Urothelium cell line (cell line): ENCODE measurements around the gene LARP1.
A peak's percentile ranks its signal among the peaks of the same experiment; 100 is the strongest.
"Not testable (repeated sequence)": the region's sequence is repeated elsewhere in the genome, so short reads cannot be mapped to it uniquely, and the experiment has no call there.

ENCODE experiments used
- DNase-seq: peaks from one replicate; pipeline ENCODE4 v3.0.0; 2011; ENCODE audit warnings: low spot score, mixed read lengths
- FAIRE-seq: peaks from 2 replicates; lab custom pipeline; 2011; peaks lifted over from hg19 to GRCh38; lab: Jason Lieb, UNC

LARP1 gene

GRCh38 chr5:154820383-154820782, 65.2 kb downstream of the LARP1 start:
- DNase-seq (no peak), FAIRE-seq (no peak)

GRCh38 chr5:154822896-154823295, 67.7 kb downstream of the LARP1 start:
- not testable (repeated sequence) for DNase-seq, FAIRE-seq

- FAIRE-seq (no peak), DNase-seq (no peak)
These were observed 68.4 kb downstream of the LARP1 start for GRCh38 chr5:154823605-154824004.

- no peak for DNase-seq
- no peak for FAIRE-seq
These were observed 68.9 kb downstream of the LARP1 start for GRCh38 chr5:154824070-154824469.

GRCh38 chr5:154829181-154829588, 74.0 kb downstream of the LARP1 start:
- DNase-seq (no peak), FAIRE-seq (no peak)

GRCh38 chr5:154829589-154830218, 74.5 kb downstream of the LARP1 start:
- peak; percentile 5 for FAIRE-seq
- DNase-seq = peak; percentile 67

GRCh38 chr5:154830219-154830595, 75.0 kb downstream of the LARP1 start:
- DNase-seq (no peak), FAIRE-seq (no peak)

GRCh38 chr5:154830596-154830995, 75.4 kb downstream of the LARP1 start:
- no peak for DNase-seq
- FAIRE-seq = no peak

- DNase-seq (no peak), FAIRE-seq (no peak)
These were observed 76.3 kb downstream of the LARP1 start for GRCh38 chr5:154831451-154831850.

GRCh38 chr5:154832804-154833203, 77.6 kb downstream of the LARP1 start:
- FAIRE-seq, DNase-seq: not testable (repeated sequence)

GRCh38 chr5:154834053-154834452, 78.9 kb downstream of the LARP1 start:
- FAIRE-seq = no peak
- no peak for DNase-seq

GRCh38 chr5:154835701-154836052, 80.5 kb downstream of the LARP1 start:
- not testable (repeated sequence) for DNase-seq

GRCh38 chr5:154836225-154836624, 81.0 kb downstream of the LARP1 start:
- DNase-seq = no peak
- FAIRE-seq = no peak

More at GRCh38 chr5:154835701-154836052, 80.5 kb downstream of the LARP1 start:
- not testable (repeated sequence) for FAIRE-seq

GRCh38 chr5:154837009-154837901, 82.1 kb downstream of the LARP1 start:
- FAIRE-seq = no peak
- no peak for DNase-seq

- DNase-seq = no peak
- FAIRE-seq = no peak
These were observed 85.5 kb downstream of the LARP1 start for GRCh38 chr5:154840435-154841272.

- DNase-seq = no peak
- no peak for FAIRE-seq
These were observed 86.1 kb downstream of the LARP1 start for GRCh38 chr5:154841273-154841661.

GRCh38 chr5:154842689-154843530, 87.7 kb downstream of the LARP1 start:
- DNase-seq = no peak
- FAIRE-seq = no peak

- no peak for FAIRE-seq
- DNase-seq = no peak
These were observed 89.6 kb downstream of the LARP1 start for GRCh38 chr5:154844809-154845208.

- DNase-seq (no peak), FAIRE-seq (no peak)
These were observed 94.1 kb downstream of the LARP1 start for GRCh38 chr5:154849264-154849785.

GRCh38 chr5:154849791-154850201, 94.6 kb downstream of the LARP1 start:
- no peak for FAIRE-seq
- no peak for DNase-seq
